GM12872 (cell line): ENCODE measurements around the gene SCP2.

Experiments used
- CTCF ChIP-seq: IDR thresholded peaks from 3 replicates; pipeline ENCODE4 v1.5.1; 2011; ENCODE audit warnings: low read depth, mild to moderate bottlenecking, low read length, moderate library complexity; ENCODE audit not compliant: insufficient read depth

SCP2 gene

GRCh38 chr1:53076165-53076564 is 149.1 kb downstream of the SCP2 start:
- no peak for TF ChIP-seq CTCF

GRCh38 chr1:53076721-53077598 is 149.9 kb downstream of the SCP2 start:
- no peak for TF ChIP-seq CTCF

- no peak for TF ChIP-seq CTCF
Observed at GRCh38 chr1:53077599-53077965, 150.5 kb downstream of the SCP2 start.

DNA sequence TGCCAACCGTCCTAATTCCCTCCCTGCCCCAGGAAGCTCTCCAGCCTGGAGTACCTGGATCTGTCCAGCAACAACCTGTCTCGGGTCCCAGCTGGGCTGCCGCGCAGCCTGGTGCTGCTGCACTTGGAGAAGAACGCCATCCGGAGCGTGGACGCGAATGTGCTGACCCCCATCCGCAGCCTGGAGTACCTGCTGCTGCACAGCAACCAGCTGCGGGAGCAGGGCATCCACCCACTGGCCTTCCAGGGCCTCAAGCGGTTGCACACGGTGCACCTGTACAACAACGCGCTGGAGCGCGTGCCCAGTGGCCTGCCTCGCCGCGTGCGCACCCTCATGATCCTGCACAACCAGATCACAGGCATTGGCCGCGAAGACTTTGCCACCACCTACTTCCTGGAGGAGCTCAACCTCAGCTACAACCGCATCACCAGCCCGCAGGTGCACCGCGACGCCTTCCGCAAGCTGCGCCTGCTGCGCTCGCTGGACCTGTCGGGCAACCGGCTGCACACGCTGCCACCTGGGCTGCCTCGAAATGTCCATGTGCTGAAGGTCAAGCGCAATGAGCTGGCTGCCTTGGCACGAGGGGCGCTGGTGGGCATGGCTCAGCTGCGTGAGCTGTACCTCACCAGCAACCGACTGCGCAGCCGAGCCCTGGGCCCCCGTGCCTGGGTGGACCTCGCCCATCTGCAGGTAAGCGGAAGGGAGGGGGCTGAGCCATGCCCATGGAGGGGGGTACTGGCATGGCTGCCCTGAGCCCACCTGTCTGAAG is 151.4 kb downstream of the SCP2 start:
- no peak for TF ChIP-seq CTCF

DNA sequence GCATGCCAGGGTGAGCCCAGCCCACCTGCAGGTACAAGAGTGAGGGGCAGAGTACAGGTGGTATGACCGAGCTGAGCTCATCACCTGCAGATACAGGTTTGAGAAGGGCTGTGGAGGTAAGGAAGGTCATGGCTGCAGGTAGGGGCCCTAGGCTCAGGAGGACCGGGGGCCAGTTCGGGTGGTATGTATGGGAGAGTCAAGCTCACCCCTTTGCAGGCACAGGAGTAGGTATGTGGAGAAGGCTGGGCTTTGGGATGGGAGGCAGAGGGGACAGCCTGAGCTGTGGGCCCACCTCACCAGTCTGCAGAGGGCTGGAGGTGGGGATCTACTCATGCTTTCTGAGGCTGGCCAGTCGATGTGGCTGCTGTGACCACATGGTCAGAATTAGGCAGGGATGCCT is 152.2 kb downstream of the SCP2 start:
- TF ChIP-seq CTCF: no peak

DNA sequence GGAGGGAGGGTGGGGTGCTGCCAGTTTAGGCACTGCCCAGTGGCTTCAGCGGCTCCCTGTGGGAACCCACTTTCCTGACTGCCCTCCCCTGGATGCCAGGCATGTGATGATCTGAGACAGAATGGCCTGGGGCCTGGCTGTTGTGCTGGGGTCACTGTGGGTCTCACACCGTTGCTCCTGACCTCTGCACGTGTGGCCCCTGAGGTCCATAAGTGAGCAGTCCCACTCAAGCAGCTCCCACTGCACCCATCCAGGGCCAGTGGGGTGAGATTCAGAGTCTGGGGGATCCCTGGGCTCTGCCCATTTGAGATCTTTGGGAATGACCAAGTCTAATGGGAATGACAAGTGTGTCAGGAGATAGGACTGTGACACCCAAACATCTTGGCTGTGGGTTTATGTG is 153.0 kb downstream of the SCP2 start:
- TF ChIP-seq CTCF: no peak

- no peak for TF ChIP-seq CTCF
Observed at GRCh38 chr1:53080769-53081168, 153.7 kb downstream of the SCP2 start.
